Dendritic cell treated with granulocyte-macrophage colony-stimulating factor and Interleukin-4, amounts not matched to agents 40 ng/mL and 50 ng/mL, for 4 days (primary cell): ENCODE measurements around the gene BTRC.

Experiments used
- H3K27ac Mint-ChIP-seq: one replicate; pipeline ENCODE4 v1.8.0; 2022; ENCODE audit warnings: mild to moderate bottlenecking, mixed read lengths
- H3K27me3 Mint-ChIP-seq: one replicate; pipeline ENCODE4 v1.8.0; 2022; ENCODE audit warnings: mild to moderate bottlenecking, mixed read lengths
- H3K36me3 Mint-ChIP-seq: one replicate; pipeline ENCODE4 v1.8.0; 2022; ENCODE audit warnings: low read depth, mixed read lengths
- H3K4me1 Mint-ChIP-seq: one replicate; pipeline ENCODE4 v1.8.0; 2022; ENCODE audit warnings: low read depth, mixed read lengths
- H3K4me3 Mint-ChIP-seq: one replicate; pipeline ENCODE4 v1.8.0; 2022; ENCODE audit warnings: mild to moderate bottlenecking, moderate library complexity, mixed read lengths
- H3K9me3 Mint-ChIP-seq: one replicate; pipeline ENCODE4 v1.8.0; 2022; ENCODE audit warnings: mixed read lengths
- intact Hi-C: fragments of 100-400 bp; cut with micrococcal nuclease; formaldehyde crosslinking; loops from one replicate; pipeline ENCODE4 v1.15.0; 2022

Gene BTRC

GRCh38 chr10:101451261-101451660 lies 97.3 kb downstream of the BTRC start:
- Mint-ChIP-seq H3K4me1 (peaks cover 8% of the 10 kb centered on the region), H3K36me3 (no peaks in the 10 kb centered on the region), H3K27me3 (peaks cover 11% of the 10 kb centered on the region), H3K9me3 (no peaks in the 10 kb centered on the region), H3K4me3 (no peak overlapping the region), H3K27ac (no peak overlapping the region)
- intact Hi-C loops, result no loop called here

- peaks cover 11% of the 10 kb centered on the region for H3K27me3 Mint-ChIP-seq
- H3K9me3 Mint-ChIP-seq, result no peaks in the 10 kb centered on the region
- intact Hi-C loops, result no loop called here
Observed at GRCh38 chr10:101451667-101452069, 97.7 kb downstream of the BTRC start.

GRCh38 chr10:101452176-101452575 lies 98.2 kb downstream of the BTRC start:
- Mint-ChIP-seq H3K4me3 (no peak overlapping the region), H3K27ac (no peak overlapping the region), H3K36me3 (no peaks in the 10 kb centered on the region), H3K4me1 (peaks cover 8% of the 10 kb centered on the region), H3K27me3 (peaks cover 11% of the 10 kb centered on the region), H3K9me3 (no peaks in the 10 kb centered on the region)
- intact Hi-C loops, result no loop called here

More at GRCh38 chr10:101451667-101452069, 97.7 kb downstream of the BTRC start:
- Mint-ChIP-seq H3K4me1 (peaks cover 8% of the 10 kb centered on the region), H3K4me3 (no peak overlapping the region), H3K36me3 (no peaks in the 10 kb centered on the region), H3K27ac (no peak overlapping the region)

GRCh38 chr10:101452593-101452992 lies 98.6 kb downstream of the BTRC start:
- Mint-ChIP-seq H3K9me3 (no peaks in the 10 kb centered on the region), H3K4me3 (no peak overlapping the region), H3K27me3 (peaks cover 11% of the 10 kb centered on the region), H3K27ac (no peak overlapping the region), H3K36me3 (no peaks in the 10 kb centered on the region), H3K4me1 (peaks cover 8% of the 10 kb centered on the region)
- intact Hi-C loops, result no loop called here

- Mint-ChIP-seq H3K27me3 (peaks cover 11% of the 10 kb centered on the region), H3K4me3 (no peak overlapping the region), H3K9me3 (no peaks in the 10 kb centered on the region), H3K27ac (no peak overlapping the region), H3K4me1 (peaks cover 8% of the 10 kb centered on the region), H3K36me3 (no peaks in the 10 kb centered on the region)
- intact Hi-C loops, result no loop called here
Observed at GRCh38 chr10:101453318-101453717, 99.4 kb downstream of the BTRC start.

- no peaks in the 10 kb centered on the region for H3K36me3 Mint-ChIP-seq
- peaks cover 8% of the 10 kb centered on the region for H3K4me1 Mint-ChIP-seq
- peaks cover 10% of the 10 kb centered on the region for H3K27me3 Mint-ChIP-seq
- no peak overlapping the region for H3K4me3 Mint-ChIP-seq
- H3K27ac Mint-ChIP-seq, result no peak overlapping the region
- intact Hi-C loops, result no loop called here
- H3K9me3 Mint-ChIP-seq, result no peaks in the 10 kb centered on the region
Observed at GRCh38 chr10:101453791-101454718, 100.1 kb downstream of the BTRC start.

GRCh38 chr10:101458869-101459268 lies 104.9 kb downstream of the BTRC start:
- intact Hi-C loops, result no loop called here
- Mint-ChIP-seq H3K9me3 (no peaks in the 10 kb centered on the region), H3K4me1 (no peaks in the 10 kb centered on the region), H3K36me3 (no peaks in the 10 kb centered on the region), H3K27ac (no peak overlapping the region), H3K27me3 (peaks cover 2% of the 10 kb centered on the region), H3K4me3 (no peak overlapping the region)

GRCh38 chr10:101464082-101464481 lies 110.1 kb downstream of the BTRC start:
- intact Hi-C loops, result no loop called here
- Mint-ChIP-seq H3K4me1 (peaks cover 6% of the 10 kb centered on the region), H3K27ac (no peak overlapping the region), H3K36me3 (no peaks in the 10 kb centered on the region), H3K9me3 (no peaks in the 10 kb centered on the region), H3K27me3 (no peaks in the 10 kb centered on the region), H3K4me3 (no peak overlapping the region)

- H3K4me1 Mint-ChIP-seq, result peaks cover 6% of the 10 kb centered on the region
- intact Hi-C loops, result no loop called here
- H3K27me3 Mint-ChIP-seq, result no peaks in the 10 kb centered on the region
- H3K9me3 Mint-ChIP-seq, result no peaks in the 10 kb centered on the region
- H3K27ac Mint-ChIP-seq, result no peak overlapping the region
- H3K4me3 Mint-ChIP-seq, result no peak overlapping the region
- no peaks in the 10 kb centered on the region for H3K36me3 Mint-ChIP-seq
Observed at GRCh38 chr10:101464599-101464998, 110.6 kb downstream of the BTRC start.

- Mint-ChIP-seq H3K4me1 (peaks cover 6% of the 10 kb centered on the region), H3K27ac (no peak overlapping the region), H3K27me3 (no peaks in the 10 kb centered on the region), H3K9me3 (no peaks in the 10 kb centered on the region), H3K36me3 (no peaks in the 10 kb centered on the region), H3K4me3 (no peak overlapping the region)
- intact Hi-C loops, result loop anchor here (2.0 kb wide), 1 partner anchor 253 kb away; no protein-coding TSS in a partner anchor
Observed at GRCh38 chr10:101466016-101466912, 112.3 kb downstream of the BTRC start.

GRCh38 chr10:101467286-101467770 lies 113.4 kb downstream of the BTRC start:
- intact Hi-C loops, result loop anchor here (2.0 kb wide), 1 partner anchor 255 kb away; no protein-coding TSS in a partner anchor
- peaks cover 6% of the 10 kb centered on the region for H3K4me1 Mint-ChIP-seq
- no peaks in the 10 kb centered on the region for H3K9me3 Mint-ChIP-seq
- H3K27me3 Mint-ChIP-seq, result no peaks in the 10 kb centered on the region
- no peak overlapping the region for H3K27ac Mint-ChIP-seq
- no peaks in the 10 kb centered on the region for H3K36me3 Mint-ChIP-seq
- H3K4me3 Mint-ChIP-seq, result no peak overlapping the region

- Mint-ChIP-seq H3K27ac (no peak overlapping the region), H3K4me1 (peaks cover 11% of the 10 kb centered on the region), H3K27me3 (no peaks in the 10 kb centered on the region), H3K36me3 (no peaks in the 10 kb centered on the region), H3K9me3 (no peaks in the 10 kb centered on the region), H3K4me3 (no peak overlapping the region)
- intact Hi-C loops, result no loop called here
Observed at GRCh38 chr10:101468159-101468558, 114.2 kb downstream of the BTRC start.

GRCh38 chr10:101476383-101476782 lies 122.4 kb downstream of the BTRC start:
- H3K9me3 Mint-ChIP-seq, result no peaks in the 10 kb centered on the region
- H3K36me3 Mint-ChIP-seq, result peaks cover 5% of the 10 kb centered on the region
- intact Hi-C loops, result no loop called here
- no peak overlapping the region for H3K4me3 Mint-ChIP-seq
- no peaks in the 10 kb centered on the region for H3K27me3 Mint-ChIP-seq
- H3K4me1 Mint-ChIP-seq, result peaks cover 5% of the 10 kb centered on the region
- H3K27ac Mint-ChIP-seq, result no peak overlapping the region

GRCh38 chr10:101478956-101479355 lies 125.0 kb downstream of the BTRC start:
- peaks cover 10% of the 10 kb centered on the region for H3K36me3 Mint-ChIP-seq
- intact Hi-C loops, result no loop called here
- H3K4me1 Mint-ChIP-seq, result no peaks in the 10 kb centered on the region
- H3K27ac Mint-ChIP-seq, result no peak overlapping the region
- H3K4me3 Mint-ChIP-seq, result no peak overlapping the region
- H3K9me3 Mint-ChIP-seq, result no peaks in the 10 kb centered on the region
- no peaks in the 10 kb centered on the region for H3K27me3 Mint-ChIP-seq
